GM21390 (cell line): ENCODE results near the gene ZNF362.
"Not testable (repeated sequence)": the region's sequence is repeated elsewhere in the genome, so short reads cannot be mapped to it uniquely, and the experiment has no call there.

ENCODE experiments used
- ATAC-seq: cut with Tn5 transposase; IDR thresholded peaks from one replicate; pipeline ENCODE4 v1.9.1; 2021; ENCODE audit not compliant: unreplicated experiment

ZNF362 gene

DNA sequence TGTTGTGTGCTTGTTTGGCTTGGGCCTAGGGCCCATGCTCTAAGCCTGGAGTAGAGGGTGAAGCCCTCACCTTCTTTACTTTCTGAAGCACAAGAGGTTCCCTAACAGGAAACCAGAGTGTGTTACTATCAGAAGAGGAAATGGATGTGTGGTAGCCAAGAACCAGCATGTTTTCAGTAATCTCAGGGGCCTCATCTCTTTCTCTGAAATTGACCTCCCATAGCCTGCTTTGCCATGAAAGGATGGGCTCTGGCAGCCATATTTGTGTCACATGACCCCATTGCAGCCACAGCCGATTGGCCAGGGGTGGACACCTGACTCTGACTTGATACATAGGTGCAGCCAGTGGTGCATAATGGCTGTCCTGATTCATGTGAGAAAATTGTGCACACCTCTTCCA is 46.0 kb downstream of the ZNF362 start:
- ATAC-seq, result no peak

- ATAC-seq, result no peak
Measured at GRCh38 chr1:33305016-33305415, 48.7 kb downstream of the ZNF362 start.

GRCh38 chr1:33305816-33306652 is 49.7 kb downstream of the ZNF362 start:
- no peak for ATAC-seq

DNA sequence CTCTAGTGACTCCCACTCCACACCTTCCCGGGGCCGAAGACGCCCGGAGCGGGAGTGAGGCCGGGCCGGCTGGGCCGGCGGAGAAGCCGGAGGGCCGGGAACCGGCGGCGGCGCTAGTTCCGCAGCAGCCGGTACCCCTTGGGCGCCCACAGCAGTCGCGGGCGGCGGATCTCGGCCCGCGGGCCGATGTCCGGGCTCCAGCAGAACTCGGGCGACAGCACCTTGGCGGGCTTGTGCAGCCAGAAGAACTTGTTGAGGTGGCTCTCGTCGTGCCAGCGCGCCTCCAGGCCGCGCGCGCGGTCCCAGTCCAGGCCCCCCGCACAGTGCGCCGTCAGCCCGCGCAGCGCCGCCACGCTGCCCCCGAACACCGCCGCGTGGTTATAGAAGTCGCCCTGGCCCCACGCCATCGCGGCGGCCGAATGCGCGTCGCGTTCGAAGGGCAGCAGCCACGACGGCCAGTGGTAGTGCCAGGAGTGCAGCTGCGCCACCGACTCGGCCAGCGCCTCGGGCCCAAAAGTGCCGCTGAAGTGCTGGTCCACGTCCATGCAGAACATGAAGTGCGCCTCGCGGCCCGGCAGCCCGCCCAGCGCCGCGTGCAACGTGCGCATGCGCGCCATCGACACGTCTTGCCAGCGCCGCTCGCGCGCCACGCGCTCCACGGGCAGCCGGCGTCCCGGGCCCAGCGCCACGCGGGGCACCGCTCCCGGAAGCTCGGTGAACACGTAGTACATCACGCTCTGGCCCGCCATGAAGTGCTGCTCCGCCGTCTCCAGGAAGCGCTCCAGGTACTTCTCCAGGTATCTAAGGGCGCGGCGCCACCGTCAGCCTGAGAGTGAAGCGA is 50.6 kb downstream of the ZNF362 start:
- no peak for ATAC-seq

- no peak for ATAC-seq
Measured at GRCh38 chr1:33307494-33307864, 51.2 kb downstream of the ZNF362 start.

- ATAC-seq, result not testable (repeated sequence)
Measured at GRCh38 chr1:33309351-33309750, 53.1 kb downstream of the ZNF362 start.

- ATAC-seq, result no peak
Measured at GRCh38 chr1:33310702-33311101, 54.4 kb downstream of the ZNF362 start.

- ATAC-seq, result no peak
Measured at GRCh38 chr1:33311706-33312412, 55.6 kb downstream of the ZNF362 start.

GRCh38 chr1:33312413-33312749 is 56.1 kb downstream of the ZNF362 start:
- no peak for ATAC-seq

GRCh38 chr1:33314416-33314815 is 58.1 kb downstream of the ZNF362 start:
- no peak for ATAC-seq

DNA sequence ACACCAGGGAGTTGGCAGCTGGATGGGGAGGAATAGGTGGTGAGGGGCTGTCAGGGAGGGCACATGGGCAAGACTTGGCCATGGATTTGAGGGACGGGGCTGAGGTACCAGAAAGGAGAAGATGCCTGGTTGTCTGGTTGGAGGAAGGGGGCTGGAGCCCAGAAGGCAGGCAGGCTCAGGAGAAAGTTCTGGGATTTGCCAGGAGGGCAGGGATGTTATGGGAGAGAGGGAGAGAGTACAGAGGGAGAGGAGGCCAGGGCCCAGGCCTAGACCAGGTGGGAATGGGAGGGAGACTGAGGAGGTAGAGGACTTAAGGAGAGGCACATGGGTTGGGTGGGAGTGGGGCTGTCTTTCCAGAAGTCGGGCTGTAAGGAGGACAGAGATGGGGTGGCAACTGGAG is 60.3 kb downstream of the ZNF362 start:
- no peak for ATAC-seq

DNA sequence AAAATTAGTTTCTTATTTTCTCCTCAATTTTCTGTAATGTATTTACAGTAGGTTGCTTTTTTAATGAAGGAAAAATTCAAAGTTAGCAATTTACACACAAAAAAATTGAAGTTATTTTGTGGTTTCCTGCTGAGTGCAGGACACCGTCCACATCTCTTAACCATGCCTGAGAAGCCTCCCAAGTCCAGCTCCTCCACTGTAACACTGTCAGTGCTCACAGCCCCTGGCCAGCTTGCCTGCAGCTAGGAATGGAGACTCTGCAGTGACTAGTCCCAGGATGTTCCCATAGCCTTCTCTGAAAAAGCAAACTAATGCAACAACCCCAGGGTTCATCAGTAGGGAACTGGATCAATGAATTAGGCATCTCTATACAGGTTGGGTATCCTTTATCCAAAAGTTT is 61.1 kb downstream of the ZNF362 start:
- ATAC-seq, result no peak

DNA sequence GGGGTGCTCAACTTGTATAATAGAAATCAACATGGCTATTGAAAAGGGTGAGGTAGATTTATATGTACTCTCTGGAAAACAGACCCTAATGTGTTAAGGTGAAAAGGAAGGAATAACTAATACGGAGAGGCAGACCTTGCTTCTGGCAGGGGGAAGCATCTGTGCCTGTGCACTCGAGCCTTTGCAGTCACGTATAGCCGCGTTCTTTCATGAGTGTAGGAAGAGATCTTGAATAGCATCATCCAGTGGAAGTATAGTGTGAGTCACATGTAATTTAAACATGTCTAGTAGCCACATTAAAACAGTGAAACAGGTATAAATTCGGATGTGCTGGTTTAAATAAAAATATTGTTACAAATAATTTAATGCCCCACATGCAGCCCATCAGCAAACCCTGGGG is 61.7 kb downstream of the ZNF362 start:
- ATAC-seq, result no peak

GRCh38 chr1:33319186-33319948 is 63.1 kb downstream of the ZNF362 start:
- no peak for ATAC-seq

DNA sequence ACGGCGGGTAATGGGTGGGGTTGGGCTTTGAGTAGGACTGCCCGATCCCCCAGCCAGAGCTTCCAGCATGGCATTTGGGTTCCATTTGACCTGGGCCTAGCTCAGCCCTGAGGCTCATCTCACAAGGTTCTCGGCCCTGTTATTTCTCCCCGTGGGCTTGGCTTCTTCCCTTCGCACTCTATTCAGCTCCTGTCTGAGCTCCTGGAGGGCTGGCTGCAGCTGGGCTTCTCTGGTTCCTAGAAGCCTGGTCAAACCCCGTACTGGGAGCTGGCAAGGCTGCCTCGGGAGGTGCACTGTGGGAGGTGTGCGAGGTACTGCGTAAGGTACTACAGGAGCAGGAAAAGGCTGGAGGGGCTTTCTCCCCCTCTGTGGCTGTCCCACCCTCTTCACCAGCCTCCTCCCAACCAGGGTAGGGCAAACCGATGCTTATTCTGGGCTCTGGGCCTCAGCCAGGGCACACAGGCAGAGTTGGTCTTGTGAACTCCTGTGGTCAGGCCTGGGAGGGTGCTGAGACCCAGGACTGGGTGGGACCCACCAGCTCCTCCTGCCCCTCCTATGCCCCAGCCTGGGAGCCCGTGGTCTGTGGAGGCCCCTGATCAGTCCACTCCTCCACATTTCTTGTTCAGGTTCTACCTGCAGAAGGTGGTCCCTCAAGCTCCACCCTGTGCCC is 63.8 kb downstream of the ZNF362 start:
- no peak for ATAC-seq

GRCh38 chr1:33320619-33321165 is 64.4 kb downstream of the ZNF362 start, which contains the start of gene A3GALT2:
Gene A3GALT2, minus strand, starts transcription at chr1:33321098. Its CDS starts 0 bp downstream, at chr1:33321098.
- no peak for ATAC-seq

- no peak for ATAC-seq
Measured at GRCh38 chr1:33321178-33321577, 64.9 kb downstream of the ZNF362 start.

DNA sequence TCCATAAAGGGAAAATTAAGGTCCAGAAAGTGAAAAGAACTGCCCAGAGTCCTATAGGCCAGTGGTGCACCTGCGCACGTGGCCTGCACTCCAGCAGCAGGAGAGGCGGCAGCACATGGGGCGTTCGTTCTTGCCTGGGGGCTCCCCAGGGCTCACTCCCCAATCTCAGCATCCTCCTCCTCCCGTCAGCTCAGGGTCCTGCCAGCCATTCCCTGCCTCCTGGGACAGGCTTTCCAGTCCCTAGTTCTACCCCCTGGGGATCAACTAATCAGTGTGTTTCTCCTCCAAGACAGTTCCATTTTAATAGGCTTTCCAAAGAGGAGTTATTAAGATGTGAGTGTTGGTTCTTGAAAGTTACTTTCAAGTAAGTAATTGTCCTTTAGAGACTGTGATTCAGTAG is 65.8 kb downstream of the ZNF362 start:
- no peak for ATAC-seq

DNA sequence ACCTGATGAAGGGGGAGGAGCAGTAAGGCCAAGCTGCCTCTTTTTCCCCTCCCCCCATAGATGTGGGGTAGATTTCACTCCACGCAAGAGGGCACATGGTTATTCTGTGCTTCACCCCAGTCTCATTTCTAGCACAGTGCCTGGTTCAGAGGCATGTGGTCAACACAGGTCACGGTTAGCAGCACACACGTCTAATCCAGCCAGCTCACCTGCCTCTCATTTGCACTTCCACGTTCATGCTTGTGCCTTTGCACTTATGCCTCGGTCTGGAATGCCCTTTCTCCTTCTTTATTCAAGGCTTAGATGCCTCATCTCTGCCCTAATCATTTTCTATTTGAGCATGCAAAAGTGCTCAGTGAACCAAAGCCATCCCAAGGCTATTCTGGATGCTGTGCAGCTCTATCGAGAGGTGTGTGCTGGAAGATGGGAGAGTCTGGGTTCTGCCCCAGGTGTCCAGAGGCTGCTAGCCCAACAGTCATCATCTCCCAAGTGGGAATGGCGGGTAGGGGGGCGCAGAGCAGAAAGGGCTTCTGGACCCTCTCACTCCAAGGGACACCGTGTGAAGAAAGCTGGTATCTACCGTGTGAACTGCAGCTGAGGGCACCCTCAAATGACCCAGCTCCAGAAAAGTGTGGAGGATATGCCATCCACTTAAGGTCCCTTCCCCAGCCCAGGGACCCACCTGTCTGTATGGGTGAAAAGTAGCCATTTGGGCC is 66.7 kb downstream of the ZNF362 start:
- no peak for ATAC-seq
